HG03159 (cell line): ENCODE measurements around the gene IFIH1.

Experiments
- ATAC-seq: cut with Tn5 transposase; IDR thresholded peaks from one replicate; pipeline ENCODE4 v1.9.1; 2021; ENCODE audit warnings: mild to moderate bottlenecking, moderate library complexity; ENCODE audit not compliant: unreplicated experiment

Gene IFIH1

GRCh38 chr2:162219426-162219825 is 99.1 kb downstream of the IFIH1 start:
- no peak for ATAC-seq

GRCh38 chr2:162217598-162217997 is 100.9 kb downstream of the IFIH1 start:
- no peak for ATAC-seq
